ENCODE measurements around the gene RGS6.

DNA sequence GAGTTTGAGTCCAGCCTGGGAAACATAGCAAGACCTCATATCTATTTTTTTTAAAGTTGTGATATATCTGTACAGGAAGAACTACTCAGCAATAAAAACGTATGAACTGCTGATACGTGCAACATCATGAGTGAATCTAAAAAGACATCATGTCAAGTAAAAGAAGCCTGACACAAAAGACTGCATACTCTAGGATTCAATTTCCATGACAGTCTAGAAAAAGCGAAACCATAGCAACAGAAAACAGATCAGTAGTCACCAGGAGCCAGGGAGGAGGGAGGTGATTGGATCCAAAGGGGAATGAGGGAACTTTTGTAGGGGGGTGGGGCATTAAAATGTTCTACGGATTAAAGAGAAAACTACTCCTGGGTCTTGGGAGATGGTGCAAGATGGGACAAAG lies 8.7 kb upstream of the RGS6 start:
- TF ChIP-seq, protein P1, sequence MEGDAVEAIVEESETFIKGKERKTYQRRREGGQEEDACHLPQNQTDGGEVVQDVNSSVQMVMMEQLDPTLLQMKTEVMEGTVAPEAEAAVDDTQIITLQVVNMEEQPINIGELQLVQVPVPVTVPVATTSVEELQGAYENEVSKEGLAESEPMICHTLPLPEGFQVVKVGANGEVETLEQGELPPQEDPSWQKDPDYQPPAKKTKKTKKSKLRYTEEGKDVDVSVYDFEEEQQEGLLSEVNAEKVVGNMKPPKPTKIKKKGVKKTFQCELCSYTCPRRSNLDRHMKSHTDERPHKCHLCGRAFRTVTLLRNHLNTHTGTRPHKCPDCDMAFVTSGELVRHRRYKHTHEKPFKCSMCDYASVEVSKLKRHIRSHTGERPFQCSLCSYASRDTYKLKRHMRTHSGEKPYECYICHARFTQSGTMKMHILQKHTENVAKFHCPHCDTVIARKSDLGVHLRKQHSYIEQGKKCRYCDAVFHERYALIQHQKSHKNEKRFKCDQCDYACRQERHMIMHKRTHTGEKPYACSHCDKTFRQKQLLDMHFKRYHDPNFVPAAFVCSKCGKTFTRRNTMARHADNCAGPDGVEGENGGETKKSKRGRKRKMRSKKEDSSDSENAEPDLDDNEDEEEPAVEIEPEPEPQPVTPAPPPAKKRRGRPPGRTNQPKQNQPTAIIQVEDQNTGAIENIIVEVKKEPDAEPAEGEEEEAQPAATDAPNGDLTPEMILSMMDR (conservative IDR thresholded peaks at IDR 0.05 in 1 of 2, IDR thresholded peaks at IDR 0.05 in 1 of 2; ENCODE audit: low read depth in 1 of 2, low read length in 2 of 2), result no peak
- no peak for TF ChIP-seq EZH2 (IDR thresholded peaks at IDR 0.05; ENCODE audit: low read length, missing control alignments)

Measured in fibroblast of lung (primary cell).